Measurements from ENCODE around the gene PLB1.

PLB1 gene

DNA sequence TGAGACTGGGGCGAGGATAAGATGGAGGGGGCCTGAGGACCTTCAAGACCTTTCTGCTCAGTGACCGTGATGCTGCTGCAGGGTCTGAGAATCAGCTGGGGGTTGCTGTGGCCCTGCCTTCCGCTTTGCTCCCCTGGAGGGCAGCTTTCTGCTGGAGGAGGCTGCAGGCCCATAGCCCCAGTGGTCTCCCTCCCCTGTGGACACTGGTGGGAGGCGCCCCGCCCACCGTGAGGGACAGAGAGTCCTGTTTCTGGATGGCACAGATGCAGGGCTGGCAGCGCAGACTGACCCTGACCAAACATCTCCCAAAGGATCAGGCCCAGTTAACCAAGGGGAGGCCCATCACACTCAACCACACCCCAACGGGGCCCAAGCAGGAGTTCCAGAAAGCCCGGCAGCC is 42.8 kb downstream of the PLB1 start:
- Histone ChIP-seq H3K14ac (ENCODE audit: low read length) (no peak overlapping the region), H3K27ac (replicated peaks; ENCODE audit: low read length) (no peak overlapping the region), H3K4me2 (ENCODE audit: insufficient read depth, low read length, poor library complexity, severe bottlenecking) (no peak overlapping the region), H3K79me1 (ENCODE audit: low read depth, low read length) (no peaks in the 10 kb centered on the region), H3K36me3 (replicated peaks in 1 of 2; ENCODE audit: control insufficient read depth in 2 of 2, insufficient read depth in 2 of 2, low read length in 2 of 2) (no peaks in the 10 kb centered on the region), H3K23ac (ENCODE audit: low read depth, low read length, poor library complexity) (peak overlapping the region; percentile 26), H2BK5ac (ENCODE audit: low read length) (no peak overlapping the region), H3K27me3 (ENCODE audit: control insufficient read depth in 3 of 3, insufficient read depth in 3 of 3, low read depth in 1 of 3, low read length in 3 of 3) (peaks cover 0 to 20% (median 16%) of the 10 kb centered on the region in 3 experiments), H2BK12ac (ENCODE audit: low read length) (no peak overlapping the region), H3K4me3 (ENCODE audit: low read length in 2 of 2) (peak overlapping the region in 1 of 2 donors; percentile 30), H2AK5ac (ENCODE audit: low read depth, low read length) (peak overlapping the region; percentile 54), H3K18ac (ENCODE audit: low read length) (peak overlapping the region; percentile 85), H4K91ac (ENCODE audit: low read depth, low read length, poor library complexity) (no peak overlapping the region), H4K8ac (ENCODE audit: low read depth, low read length) (no peak overlapping the region), H2AFZ (ENCODE audit: low read length) (no peak overlapping the region), H3K4me1 (ENCODE audit: control insufficient read depth in 2 of 2, insufficient read depth in 1 of 2, low read depth in 1 of 2, low read length in 2 of 2) (peaks cover 3 to 6% of the 10 kb centered on the region in 2 donors), H3K4ac (ENCODE audit: low read length) (no peak overlapping the region), H2BK15ac (ENCODE audit: low read length) (peak overlapping the region; percentile 65), H3K9ac (ENCODE audit: low read depth, low read length, poor library complexity) (no peak overlapping the region), H2BK120ac (ENCODE audit: low read depth, low read length) (no peak overlapping the region), H3K9me3 (replicated peaks in 1 of 2; ENCODE audit: control insufficient read depth in 2 of 2, insufficient read depth in 1 of 2, low read depth in 1 of 2, low read length in 2 of 2) (peaks cover 0 to 3% of the 10 kb centered on the region in 2 donors)
- WGBS, 2 donors (ENCODE audit: extremely low coverage in 2 of 2, insufficient read length in 2 of 2, insufficient replicate concordance in 1 of 2) = no CpG with 5 or more reads among the region's 9 CpGs
- DNase-seq (ENCODE audit: low spot score) = no peak

DNA sequence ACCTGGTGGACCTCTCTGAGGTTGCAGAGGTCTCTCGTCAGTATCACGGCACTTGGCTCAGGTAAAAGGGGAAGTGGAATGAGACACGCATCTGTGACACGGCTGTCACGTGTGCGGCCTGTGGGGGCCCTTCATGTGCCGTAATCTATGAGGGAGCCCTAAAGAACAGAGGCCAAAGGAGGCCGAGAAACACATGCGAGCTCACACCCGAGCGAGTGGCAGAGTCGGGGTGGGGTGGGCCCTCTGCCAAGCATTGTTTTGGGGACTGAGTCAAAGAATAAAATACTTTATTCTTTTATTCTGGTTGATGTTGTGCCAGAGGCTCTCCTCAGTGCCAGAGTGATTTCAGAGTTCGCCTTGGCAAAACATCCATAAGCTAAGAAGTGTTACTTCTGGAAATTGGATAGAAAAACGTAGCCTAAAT is 43.3 kb downstream of the PLB1 start:
- Histone ChIP-seq H2AK5ac (ENCODE audit: low read depth, low read length) (peak overlapping the region; percentile 54), H3K4me3 (ENCODE audit: low read length in 2 of 2) (no peak overlapping the region), H3K79me1 (ENCODE audit: low read depth, low read length) (no peaks in the 10 kb centered on the region), H3K4ac (ENCODE audit: low read length) (no peak overlapping the region), H4K8ac (ENCODE audit: low read depth, low read length) (no peak overlapping the region), H3K36me3 (replicated peaks in 1 of 2; ENCODE audit: control insufficient read depth in 2 of 2, insufficient read depth in 2 of 2, low read length in 2 of 2) (no peaks in the 10 kb centered on the region), H4K91ac (ENCODE audit: low read depth, low read length, poor library complexity) (no peak overlapping the region), H3K27me3 (ENCODE audit: control insufficient read depth in 3 of 3, insufficient read depth in 3 of 3, low read depth in 1 of 3, low read length in 3 of 3) (peaks cover 0 to 21% (median 16%) of the 10 kb centered on the region in 3 experiments), H3K9me3 (replicated peaks in 1 of 2; ENCODE audit: control insufficient read depth in 2 of 2, insufficient read depth in 1 of 2, low read depth in 1 of 2, low read length in 2 of 2) (peaks cover 0 to 3% of the 10 kb centered on the region in 2 donors), H3K27ac (replicated peaks; ENCODE audit: low read length) (no peak overlapping the region), H2BK12ac (ENCODE audit: low read length) (no peak overlapping the region), H3K4me2 (ENCODE audit: insufficient read depth, low read length, poor library complexity, severe bottlenecking) (no peak overlapping the region), H2AFZ (ENCODE audit: low read length) (no peak overlapping the region), H3K23ac (ENCODE audit: low read depth, low read length, poor library complexity) (no peak overlapping the region), H3K9ac (ENCODE audit: low read depth, low read length, poor library complexity) (no peak overlapping the region), H3K18ac (ENCODE audit: low read length) (no peak overlapping the region), H2BK15ac (ENCODE audit: low read length) (no peak overlapping the region), H2BK5ac (ENCODE audit: low read length) (no peak overlapping the region), H3K14ac (ENCODE audit: low read length) (no peak overlapping the region), H2BK120ac (ENCODE audit: low read depth, low read length) (no peak overlapping the region), H3K4me1 (ENCODE audit: control insufficient read depth in 2 of 2, insufficient read depth in 1 of 2, low read depth in 1 of 2, low read length in 2 of 2) (peaks cover 8 to 10% of the 10 kb centered on the region in 2 donors)
- no peak for DNase-seq (ENCODE audit: low spot score)
- no CpG with 5 or more reads among the region's 14 CpGs for WGBS, 2 donors (ENCODE audit: extremely low coverage in 2 of 2, insufficient read length in 2 of 2, insufficient replicate concordance in 1 of 2)

DNA sequence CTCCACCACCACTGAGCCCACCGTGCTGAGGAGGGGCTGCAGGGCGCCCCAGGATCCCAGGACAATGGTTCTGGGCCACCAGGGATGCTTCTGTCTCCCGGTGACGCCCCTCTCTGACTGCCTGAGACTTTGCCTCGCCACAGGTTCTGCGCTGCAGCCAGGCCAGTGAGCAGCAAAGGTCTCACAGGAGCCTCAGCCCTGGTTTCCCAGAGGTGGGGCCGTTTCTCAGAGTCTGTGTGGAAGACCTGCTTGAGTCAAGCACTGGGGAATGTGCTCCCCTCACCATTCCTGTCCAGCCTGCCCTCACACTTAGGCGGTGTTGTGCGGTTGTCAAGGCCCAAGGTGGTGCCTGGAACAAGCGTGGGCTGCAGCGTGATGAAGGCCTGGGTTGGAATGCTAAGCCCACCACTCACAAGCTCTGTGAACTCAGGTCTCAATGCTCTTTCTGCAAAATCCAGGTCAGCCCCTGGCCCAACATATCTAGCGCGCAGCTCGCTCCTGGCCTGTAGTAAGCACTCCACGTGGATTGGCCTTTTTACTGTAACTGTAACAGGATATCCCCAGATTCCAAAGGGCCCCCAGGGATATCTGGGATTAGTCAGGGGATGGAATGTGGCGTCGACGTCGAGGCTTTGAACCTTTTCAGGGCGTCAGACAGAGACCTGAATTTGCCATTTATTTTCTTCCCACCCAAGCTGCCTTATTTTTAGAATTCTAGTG is 47.6 kb downstream of the PLB1 start:
- Histone ChIP-seq H4K91ac (ENCODE audit: low read depth, low read length, poor library complexity) (no peak overlapping the region), H2BK15ac (ENCODE audit: low read length) (peak overlapping the region; percentile 90), H2AFZ (ENCODE audit: low read length) (no peak overlapping the region), H2AK5ac (ENCODE audit: low read depth, low read length) (peak overlapping the region; percentile 73), H3K79me1 (ENCODE audit: low read depth, low read length) (no peaks in the 10 kb centered on the region), H3K27ac (replicated peaks; ENCODE audit: low read length) (no peak overlapping the region), H3K4me3 (ENCODE audit: low read length in 2 of 2) (no peak overlapping the region), H3K9me3 (replicated peaks in 1 of 2; ENCODE audit: control insufficient read depth in 2 of 2, insufficient read depth in 1 of 2, low read depth in 1 of 2, low read length in 2 of 2) (peaks cover 0 to 3% of the 10 kb centered on the region in 2 donors), H2BK12ac (ENCODE audit: low read length) (peak overlapping the region; percentile 86), H3K4ac (ENCODE audit: low read length) (no peak overlapping the region), H3K4me2 (ENCODE audit: insufficient read depth, low read length, poor library complexity, severe bottlenecking) (no peak overlapping the region), H2BK120ac (ENCODE audit: low read depth, low read length) (no peak overlapping the region), H3K14ac (ENCODE audit: low read length) (peak overlapping the region; percentile 42), H2BK5ac (ENCODE audit: low read length) (peak overlapping the region; percentile 58), H3K4me1 (ENCODE audit: control insufficient read depth in 2 of 2, insufficient read depth in 1 of 2, low read depth in 1 of 2, low read length in 2 of 2) (peaks cover 28 to 31% of the 10 kb centered on the region in 2 donors), H3K9ac (ENCODE audit: low read depth, low read length, poor library complexity) (no peak overlapping the region), H3K18ac (ENCODE audit: low read length) (peak overlapping the region; percentile 88), H3K27me3 (ENCODE audit: control insufficient read depth in 3 of 3, insufficient read depth in 3 of 3, low read depth in 1 of 3, low read length in 3 of 3) (peaks cover 0 to 43% (median 24%) of the 10 kb centered on the region in 3 experiments), H3K23ac (ENCODE audit: low read depth, low read length, poor library complexity) (peak overlapping the region; percentile 62), H3K36me3 (replicated peaks in 1 of 2; ENCODE audit: control insufficient read depth in 2 of 2, insufficient read depth in 2 of 2, low read length in 2 of 2) (no peaks in the 10 kb centered on the region), H4K8ac (ENCODE audit: low read depth, low read length) (no peak overlapping the region)
- DNase-seq (ENCODE audit: low spot score) = no peak
- no CpG with 5 or more reads among the region's 20 CpGs for WGBS, 2 donors (ENCODE audit: extremely low coverage in 2 of 2, insufficient read length in 2 of 2, insufficient replicate concordance in 1 of 2)

DNA sequence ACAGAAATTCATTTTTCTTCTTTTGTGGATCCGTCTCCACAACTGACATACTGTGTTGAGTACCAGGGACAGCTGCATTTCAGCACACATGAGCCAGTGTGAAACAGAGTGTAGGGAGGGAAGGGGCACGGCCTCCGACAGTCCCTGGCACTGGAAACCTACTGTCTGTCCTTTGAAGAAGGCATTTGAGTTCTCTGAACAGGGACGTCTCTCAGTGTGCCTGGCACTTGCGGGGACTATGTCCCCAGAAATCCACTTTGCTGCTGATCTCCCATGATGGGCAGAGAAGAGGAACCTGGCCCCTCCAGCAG is 48.1 kb downstream of the PLB1 start:
- no peak overlapping the region for H3K14ac ChIP-seq (ENCODE audit: low read length)
- no peak overlapping the region for H2BK5ac ChIP-seq (ENCODE audit: low read length)
- no peak overlapping the region for H2BK15ac ChIP-seq (ENCODE audit: low read length)
- no peak overlapping the region for H2AK5ac ChIP-seq (ENCODE audit: low read depth, low read length)
- H3K79me1 ChIP-seq (ENCODE audit: low read depth, low read length) = no peaks in the 10 kb centered on the region
- no peak for DNase-seq (ENCODE audit: low spot score)
- no peak overlapping the region for H2BK12ac ChIP-seq (ENCODE audit: low read length)
- H3K27ac ChIP-seq (replicated peaks; ENCODE audit: low read length) = no peak overlapping the region
- peaks cover 28 to 31% of the 10 kb centered on the region in 2 donors for H3K4me1 ChIP-seq (ENCODE audit: control insufficient read depth in 2 of 2, insufficient read depth in 1 of 2, low read depth in 1 of 2, low read length in 2 of 2)
- H4K8ac ChIP-seq (ENCODE audit: low read depth, low read length) = no peak overlapping the region
- peaks cover 0 to 3% of the 10 kb centered on the region in 2 donors for H3K9me3 ChIP-seq (replicated peaks in 1 of 2; ENCODE audit: control insufficient read depth in 2 of 2, insufficient read depth in 1 of 2, low read depth in 1 of 2, low read length in 2 of 2)
- H3K18ac ChIP-seq (ENCODE audit: low read length) = peak overlapping the region; percentile 69
- H3K4me3 ChIP-seq (ENCODE audit: low read length in 2 of 2) = no peak overlapping the region
- WGBS, 2 donors (ENCODE audit: extremely low coverage in 2 of 2, insufficient read length in 2 of 2, insufficient replicate concordance in 1 of 2) = no CpG with 5 or more reads among the region's 5 CpGs
- H3K4ac ChIP-seq (ENCODE audit: low read length) = no peak overlapping the region
- H3K27me3 ChIP-seq (ENCODE audit: control insufficient read depth in 3 of 3, insufficient read depth in 3 of 3, low read depth in 1 of 3, low read length in 3 of 3) = peaks cover 0 to 47% (median 21%) of the 10 kb centered on the region in 3 experiments
- H2AFZ ChIP-seq (ENCODE audit: low read length) = no peak overlapping the region
- no peak overlapping the region for H4K91ac ChIP-seq (ENCODE audit: low read depth, low read length, poor library complexity)
- no peak overlapping the region for H2BK120ac ChIP-seq (ENCODE audit: low read depth, low read length)
- no peak overlapping the region for H3K23ac ChIP-seq (ENCODE audit: low read depth, low read length, poor library complexity)
- H3K36me3 ChIP-seq (replicated peaks in 1 of 2; ENCODE audit: control insufficient read depth in 2 of 2, insufficient read depth in 2 of 2, low read length in 2 of 2) = no peaks in the 10 kb centered on the region
- no peak overlapping the region for H3K9ac ChIP-seq (ENCODE audit: low read depth, low read length, poor library complexity)
- H3K4me2 ChIP-seq (ENCODE audit: insufficient read depth, low read length, poor library complexity, severe bottlenecking) = peak overlapping the region; percentile 38
